ENCODE data around the gene G6PC3.
A peak's percentile ranks its signal among the peaks of the same experiment; 100 is the strongest.

G6PC3 gene

GRCh38 chr17:44122816-44123355, 52.4 kb downstream of the G6PC3 start:
- intact Hi-C loops (cut with DNase I; ENCODE audit: low total_unique reads), result loop anchor here (5.0 kb wide), 1 partner anchor 51 kb away; the partner anchor contains the start of gene G6PC3
- Histone ChIP-seq H3K27ac (peak overlapping the region; percentile 98 to 99), H3K4me1 (peaks cover 0 to 57% (median 50%) of the 10 kb centered on the region in 4 donors)

GRCh38 chr17:44123356-44124117, 53.0 kb downstream of the G6PC3 start, which contains the start of gene HDAC5:
Gene HDAC5 (minus strand): TSS chr17:44123641. CDS start chr17:44117515, 6,126 bp downstream.
- DNase-seq, result peak; percentile 96 to 97
- intact Hi-C loops (cut with DNase I; ENCODE audit: low total_unique reads), result loop anchor here (5.0 kb wide), 1 partner anchor 51 kb away; the partner anchor contains the start of gene G6PC3
- H3K9me3 ChIP-seq, result no peaks in the 10 kb centered on the region
- peaks cover 0 to 4% (median 0%) of the 10 kb centered on the region in 3 donors for H3K36me3 ChIP-seq
- H3K27me3 ChIP-seq, result no peaks in the 10 kb centered on the region
- H3K4me3 ChIP-seq, result peak within 1 kb of the TSS; percentile 99 to 100
- peaks cover 0 to 50% (median 46%) of the 10 kb centered on the region in 4 donors for H3K4me1 ChIP-seq
- peak; percentile 58 to 61 for TF ChIP-seq CTCF (IDR thresholded peaks at IDR 0.05)
- peak within 1 kb of the TSS; percentile 98 to 99 for H3K27ac ChIP-seq

More at GRCh38 chr17:44122816-44123355, 52.4 kb downstream of the G6PC3 start:
- no peak for TF ChIP-seq CTCF (IDR thresholded peaks at IDR 0.05)
- DNase-seq, result no peak
- Histone ChIP-seq H3K27me3 (no peaks in the 10 kb centered on the region), H3K36me3 (peaks cover 0 to 6% (median 0%) of the 10 kb centered on the region in 3 donors), H3K9me3 (no peaks in the 10 kb centered on the region), H3K4me3 (peak overlapping the region; percentile 99 to 100)

- Histone ChIP-seq H3K4me3 (peak overlapping the region; percentile 99 to 100), H3K27me3 (no peaks in the 10 kb centered on the region), H3K27ac (peak overlapping the region; percentile 98 to 99), H3K4me1 (peaks cover 0 to 45% (median 41%) of the 10 kb centered on the region in 4 donors), H3K36me3 (peaks cover 0 to 4% (median 0%) of the 10 kb centered on the region in 3 donors), H3K9me3 (no peaks in the 10 kb centered on the region)
- DNase-seq, result no peak
- TF ChIP-seq CTCF (IDR thresholded peaks at IDR 0.05), result peak in 1 of 2 experiments; percentile 1
- intact Hi-C loops (cut with DNase I; ENCODE audit: low total_unique reads), result loop anchor here (5.0 kb wide), 1 partner anchor 52 kb away; the partner anchor contains the start of gene G6PC3
Measured at GRCh38 chr17:44124118-44124438, 53.5 kb downstream of the G6PC3 start.

All from tibial artery (tissue), 4 donors.